GM12874 (cell line): ENCODE data around the gene ACP6.

ENCODE experiments used
- CTCF ChIP-seq: IDR thresholded peaks from 2 replicates; pipeline ENCODE4 v1.5.1; 2011; ENCODE audit warnings: low read depth, mild to moderate bottlenecking, control low read depth, low read length, moderate library complexity; ENCODE audit not compliant: insufficient read depth

The ACP6 gene

GRCh38 chr1:147700042-147701006, 30.0 kb upstream of the ACP6 start:
- peak; percentile 76 for TF ChIP-seq CTCF

- no peak for TF ChIP-seq CTCF
These were observed 29.3 kb upstream of the ACP6 start for GRCh38 chr1:147699686-147700041.

GRCh38 chr1:147683163-147683763, 12.9 kb upstream of the ACP6 start:
- no peak for TF ChIP-seq CTCF

- no peak for TF ChIP-seq CTCF
These were observed 6.2 kb upstream of the ACP6 start for GRCh38 chr1:147676311-147677085.

- no peak for TF ChIP-seq CTCF
These were observed 3.5 kb upstream of the ACP6 start for GRCh38 chr1:147673816-147674215.

- no peak for TF ChIP-seq CTCF
These were observed 3.1 kb upstream of the ACP6 start for GRCh38 chr1:147673406-147673805.
